HG02884 (cell line): ENCODE measurements around the gene ANKRD33B.

Source experiments
- ATAC-seq: cut with Tn5 transposase; IDR thresholded peaks from one replicate; pipeline ENCODE4 v1.9.1; 2021; ENCODE audit warnings: mild to moderate bottlenecking, moderate library complexity; ENCODE audit not compliant: unreplicated experiment

The ANKRD33B gene

DNA sequence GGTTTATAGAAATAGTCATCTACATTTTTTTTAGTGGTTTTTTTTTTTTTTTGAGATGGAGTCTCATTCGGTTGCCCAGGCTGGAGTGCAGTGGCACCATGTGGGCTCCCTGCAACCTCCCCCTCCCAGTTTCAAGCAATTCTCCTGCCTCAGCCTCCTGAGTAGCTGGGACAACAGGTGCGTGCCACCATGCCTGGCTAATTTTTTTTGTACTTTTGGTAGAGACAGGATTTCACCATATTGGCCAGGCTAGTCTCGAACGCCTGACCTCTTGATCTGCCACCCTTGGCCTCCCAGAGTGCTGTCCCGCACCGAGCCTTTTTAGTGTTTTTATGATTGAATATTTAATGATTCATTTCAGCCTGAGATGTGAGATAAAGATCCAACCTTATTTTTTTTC is 27.3 kb downstream of the ANKRD33B start:
- no peak for ATAC-seq

GRCh38 chr5:10591966-10592365 is 28.1 kb downstream of the ANKRD33B start:
- no peak for ATAC-seq

- ATAC-seq, result peak; percentile 42
Observed at GRCh38 chr5:10592601-10593000, 28.7 kb downstream of the ANKRD33B start.

DNA sequence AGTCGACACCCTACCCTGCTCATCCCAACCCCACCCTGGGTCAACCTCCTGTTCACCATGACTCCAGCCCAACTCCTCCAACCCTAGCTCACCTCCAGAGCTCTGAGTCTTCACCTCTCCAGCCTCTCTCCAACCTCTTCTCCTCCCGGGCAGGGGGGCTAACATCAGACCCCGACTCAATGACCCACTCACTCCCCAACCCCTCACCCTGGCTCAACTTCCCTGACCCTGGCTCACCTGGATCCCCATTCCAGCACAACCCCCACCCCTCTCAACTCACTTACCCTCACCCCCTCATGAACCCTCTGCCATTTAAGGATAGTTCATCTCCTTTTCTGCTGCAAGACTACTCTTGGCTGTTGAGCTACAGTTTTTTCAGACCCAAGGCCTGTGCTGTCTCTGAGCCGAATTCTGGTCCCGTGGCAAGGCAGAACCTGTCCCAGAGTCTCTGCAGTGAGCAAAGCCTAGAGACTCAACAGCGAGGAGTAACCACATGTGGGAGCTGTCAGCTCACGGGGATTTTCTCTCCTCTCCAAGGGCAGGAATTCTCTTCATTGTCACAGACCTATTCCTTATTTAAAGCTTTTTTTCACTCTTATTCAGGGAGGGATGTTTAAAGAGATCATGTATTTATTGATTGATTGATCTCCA is 29.8 kb downstream of the ANKRD33B start:
- ATAC-seq, result no peak

- no peak for ATAC-seq
Observed at GRCh38 chr5:10594591-10595210, 30.8 kb downstream of the ANKRD33B start.

DNA sequence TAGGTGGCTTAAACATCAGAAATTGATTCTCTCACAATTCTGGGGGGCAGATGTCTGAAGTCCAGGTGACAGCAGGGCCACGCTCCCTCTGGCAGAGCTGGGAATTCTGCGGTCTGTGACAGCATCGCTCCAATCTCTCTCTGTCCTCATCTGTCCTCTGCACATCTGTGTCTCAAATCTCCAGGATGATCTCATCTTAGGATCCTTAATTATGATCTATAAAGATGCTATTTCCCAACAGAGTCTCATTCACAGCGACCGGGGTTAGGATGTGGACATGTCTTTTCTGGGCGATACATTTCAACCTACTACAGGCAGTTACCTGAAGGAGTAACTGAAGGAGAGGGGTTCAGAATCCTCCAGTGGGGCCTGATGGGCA is 31.4 kb downstream of the ANKRD33B start:
- no peak for ATAC-seq

GRCh38 chr5:10595672-10596309 is 31.9 kb downstream of the ANKRD33B start:
- ATAC-seq, result peak; percentile 54

DNA sequence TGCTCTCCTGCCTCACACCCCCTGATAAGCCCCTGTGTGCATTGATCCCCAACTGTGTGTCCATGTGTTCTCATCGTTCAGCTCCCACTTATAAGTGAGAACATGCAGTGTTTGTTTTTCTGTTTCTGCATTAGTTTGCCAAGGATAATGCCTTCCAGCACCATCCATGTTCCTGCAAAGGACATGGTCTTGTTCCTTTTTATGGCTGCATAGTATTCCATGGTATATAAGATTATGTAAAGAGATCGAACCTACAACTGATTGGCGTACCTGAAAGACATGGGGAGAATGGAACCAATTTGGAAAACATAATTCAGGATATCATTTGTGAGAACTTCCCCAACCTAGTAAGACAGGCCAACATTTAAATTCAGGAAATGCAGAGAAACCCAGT is 32.4 kb downstream of the ANKRD33B start:
- ATAC-seq, result no peak

DNA sequence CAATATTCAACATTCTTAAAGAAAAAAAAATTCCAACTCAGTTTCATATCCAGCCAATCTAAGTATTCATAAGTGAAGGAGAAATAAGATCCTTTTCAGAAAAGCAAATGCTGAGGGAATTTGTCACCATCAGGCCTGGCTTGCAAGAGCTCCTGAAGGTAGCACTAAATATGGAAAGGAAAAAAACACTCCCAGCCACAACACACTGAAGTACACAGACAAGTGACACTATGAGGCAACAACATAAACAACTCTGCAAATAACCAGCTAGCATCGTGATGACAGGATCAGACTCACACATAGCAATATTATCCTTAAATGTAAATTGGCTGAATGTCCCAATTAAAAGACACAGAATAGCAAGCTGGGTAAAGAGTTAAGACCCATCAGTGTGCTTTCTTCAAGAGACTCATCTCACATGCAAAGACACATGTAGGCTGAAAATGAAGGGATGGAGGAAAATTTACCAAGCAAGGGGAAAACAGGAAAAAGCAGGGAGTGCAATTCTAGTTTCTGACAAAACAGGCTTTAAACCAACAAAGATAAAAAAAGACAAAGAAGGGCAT is 33.1 kb downstream of the ANKRD33B start:
- no peak for ATAC-seq

GRCh38 chr5:10599113-10599512 is 35.2 kb downstream of the ANKRD33B start:
- ATAC-seq, result no peak

GRCh38 chr5:10599862-10600284 is 36.0 kb downstream of the ANKRD33B start:
- ATAC-seq, result no peak

- ATAC-seq, result peak; percentile 81
Observed at GRCh38 chr5:10600626-10601245, 36.9 kb downstream of the ANKRD33B start.

GRCh38 chr5:10601246-10602030 is 37.6 kb downstream of the ANKRD33B start:
- peak; percentile 51 for ATAC-seq

DNA sequence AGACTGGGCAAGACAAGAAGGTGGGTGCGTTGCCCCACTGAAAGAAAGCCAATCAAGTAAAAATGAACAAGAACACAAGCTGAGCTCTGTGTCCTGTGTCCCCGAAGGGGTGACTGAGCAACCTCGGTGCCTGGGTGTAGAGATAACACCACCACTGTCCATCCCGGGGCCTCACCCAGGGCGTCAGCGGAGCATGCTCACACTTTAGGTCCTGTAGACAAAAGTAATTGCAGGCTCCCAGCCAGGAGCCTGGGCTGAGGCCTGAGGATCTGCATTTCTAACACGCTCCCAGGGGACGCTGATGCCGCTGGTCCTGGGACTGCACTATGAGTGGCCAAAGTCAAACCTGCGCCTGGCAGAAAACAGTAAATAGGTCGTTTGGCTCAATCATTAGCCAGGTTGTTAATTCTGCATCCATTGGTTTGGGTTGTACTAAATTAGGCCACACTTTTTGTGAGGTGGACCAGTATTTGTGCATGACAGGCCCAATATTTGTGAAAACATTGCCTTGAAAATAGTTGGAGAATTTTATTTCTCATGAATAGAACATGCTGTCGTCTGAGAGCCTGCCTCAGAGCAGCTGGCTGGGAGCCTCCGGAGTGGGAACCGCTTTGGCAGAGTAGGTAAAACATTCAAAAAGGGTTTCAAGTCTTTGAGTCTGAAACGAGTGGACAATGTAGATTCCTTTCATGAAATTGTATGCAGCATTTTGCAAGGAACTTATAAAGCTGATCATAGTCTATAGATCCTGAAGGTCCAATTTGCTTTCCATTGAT is 38.3 kb downstream of the ANKRD33B start:
- ATAC-seq, result no peak

- no peak for ATAC-seq
Observed at GRCh38 chr5:10604975-10605374, 41.1 kb downstream of the ANKRD33B start.

GRCh38 chr5:10606632-10607022 is 42.8 kb downstream of the ANKRD33B start:
- ATAC-seq, result peak; percentile 1

DNA sequence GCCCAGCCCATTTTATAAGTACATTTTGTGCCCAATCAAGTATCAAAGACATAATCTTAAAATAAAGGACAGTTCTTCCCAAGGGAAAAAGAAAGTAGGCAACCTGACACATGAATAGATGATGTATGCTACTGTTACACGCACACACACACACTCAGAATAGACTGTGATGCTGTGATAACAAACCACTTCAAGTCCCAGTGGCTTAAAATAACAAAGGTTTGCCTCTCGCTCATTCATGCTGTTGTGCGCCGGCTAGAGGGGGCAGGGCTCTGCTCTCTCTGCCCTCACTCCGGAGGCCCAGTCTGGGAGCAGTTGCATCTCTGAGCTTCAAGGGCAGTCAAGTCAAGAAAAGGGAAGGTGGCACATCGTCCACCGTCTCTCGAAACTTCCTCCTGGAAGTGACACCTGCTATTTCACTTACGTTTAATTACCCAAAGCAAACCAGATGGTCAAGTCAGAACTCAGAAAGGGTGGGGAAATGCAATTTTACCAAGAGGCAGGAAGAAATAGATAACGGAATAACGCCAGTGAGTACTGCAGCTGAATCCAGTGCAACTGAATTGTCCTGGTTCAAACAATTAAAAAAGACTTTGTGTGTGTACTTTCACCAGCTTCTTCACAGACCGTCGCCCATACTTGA is 43.3 kb downstream of the ANKRD33B start:
- ATAC-seq, result peak; percentile 73

DNA sequence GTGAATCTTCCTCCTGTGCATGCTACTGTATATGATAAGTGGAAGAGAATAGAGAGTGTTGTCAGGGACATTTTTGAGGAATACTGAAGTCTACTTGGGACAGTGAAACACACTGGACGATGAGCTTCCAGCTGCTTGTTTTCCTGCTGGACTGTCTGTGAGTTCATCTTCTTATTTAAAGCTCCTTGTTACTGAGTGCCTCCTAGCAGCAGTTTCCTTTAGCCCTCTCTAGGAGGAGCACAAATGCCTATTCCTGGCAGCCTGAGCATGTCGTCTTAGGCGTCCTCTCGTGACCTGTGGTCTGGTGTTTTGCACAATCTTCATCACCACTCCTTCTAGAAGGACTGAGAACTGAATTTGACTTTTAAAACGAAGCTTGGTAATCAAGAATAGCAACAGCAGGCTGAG is 43.8 kb downstream of the ANKRD33B start:
- ATAC-seq, result peak; percentile 57

DNA sequence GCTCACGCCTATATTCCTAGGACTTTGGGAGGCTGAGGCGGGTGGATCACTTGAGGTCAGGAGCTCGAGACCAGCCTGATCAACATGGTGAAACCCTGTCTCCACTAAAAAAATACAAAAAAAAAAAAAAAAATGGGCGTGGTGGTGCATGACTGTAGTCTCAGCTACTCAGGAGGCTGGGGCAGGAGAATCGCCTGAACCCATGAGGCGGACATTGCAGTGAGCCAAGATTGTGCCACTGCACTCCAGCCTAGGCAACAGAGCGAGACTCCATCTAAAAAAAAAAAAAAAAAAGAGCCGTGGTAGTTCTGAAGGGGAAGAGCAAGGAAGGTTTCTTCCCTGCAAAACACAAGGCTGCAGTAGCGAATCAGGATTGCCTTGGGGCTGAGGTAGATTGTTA is 44.2 kb downstream of the ANKRD33B start:
- peak; percentile 10 for ATAC-seq

DNA sequence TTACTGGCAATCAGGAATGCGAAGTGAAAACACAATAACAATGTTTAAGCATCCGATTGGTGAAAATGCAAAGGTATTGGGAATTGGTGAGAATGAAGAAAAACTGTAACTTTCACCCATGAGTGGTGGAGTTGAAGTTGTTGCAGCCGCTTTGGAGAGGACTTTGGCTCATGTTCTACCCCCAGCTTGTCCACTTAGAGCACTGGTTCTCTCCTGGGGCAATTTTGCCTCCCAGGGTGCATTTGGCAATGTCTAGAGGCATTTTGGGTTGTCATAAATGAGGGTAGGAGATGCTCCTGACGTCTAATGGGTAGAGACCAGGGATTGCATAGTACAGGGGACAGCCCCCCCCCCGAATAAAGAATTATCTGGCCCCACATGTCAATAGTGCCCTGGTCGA is 46.2 kb downstream of the ANKRD33B start:
- ATAC-seq, result no peak
